Esophagus squamous epithelium (tissue), 4 donors: ENCODE results near the gene CDH11.

Source experiments
- POLR2A ChIP-seq, 4 donors: fragments of 450-650 bp; IDR thresholded peaks; one replicate each; pipeline ENCODE4 v1.6.1; 2017; ENCODE audit warnings: antibody characterized with exemption in 4 of 4, mild to moderate bottlenecking in 4 of 4, moderate library complexity in 3 of 4
- TF ChIP-seq, protein P1 (sequence below), 6 experiments: fragments of 450-650 bp in 4 of 6; fragments of 200-600 bp in 2 of 6; sonication (generic) in 2 of 6; IDR thresholded peaks; one replicate each; pipeline ENCODE4 v1.5.1; 2016 to 2019; ENCODE audit warnings: antibody characterized with exemption in 6 of 6, mild to moderate bottlenecking in 4 of 6, moderate library complexity in 4 of 6

DNA sequence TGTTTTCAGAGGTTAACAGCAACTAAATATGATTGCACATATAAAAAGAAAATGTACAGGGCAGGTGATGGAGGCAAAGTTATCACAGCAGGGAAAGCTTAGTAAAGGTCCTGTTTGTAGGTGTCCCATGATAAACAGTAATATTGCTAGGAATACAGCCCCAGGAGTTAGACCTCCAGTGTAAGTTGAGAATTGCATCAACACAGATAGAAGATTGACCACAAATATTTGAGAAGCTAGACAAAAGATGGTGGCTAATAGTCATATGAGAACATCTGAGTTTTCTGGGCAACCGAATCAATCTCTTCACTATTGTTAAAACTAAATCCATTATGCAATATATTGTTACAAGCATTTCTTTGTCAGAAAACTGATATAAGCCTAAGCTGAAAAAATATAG lies 152.6 kb downstream of the CDH11 start:
- TF ChIP-seq, protein P1, sequence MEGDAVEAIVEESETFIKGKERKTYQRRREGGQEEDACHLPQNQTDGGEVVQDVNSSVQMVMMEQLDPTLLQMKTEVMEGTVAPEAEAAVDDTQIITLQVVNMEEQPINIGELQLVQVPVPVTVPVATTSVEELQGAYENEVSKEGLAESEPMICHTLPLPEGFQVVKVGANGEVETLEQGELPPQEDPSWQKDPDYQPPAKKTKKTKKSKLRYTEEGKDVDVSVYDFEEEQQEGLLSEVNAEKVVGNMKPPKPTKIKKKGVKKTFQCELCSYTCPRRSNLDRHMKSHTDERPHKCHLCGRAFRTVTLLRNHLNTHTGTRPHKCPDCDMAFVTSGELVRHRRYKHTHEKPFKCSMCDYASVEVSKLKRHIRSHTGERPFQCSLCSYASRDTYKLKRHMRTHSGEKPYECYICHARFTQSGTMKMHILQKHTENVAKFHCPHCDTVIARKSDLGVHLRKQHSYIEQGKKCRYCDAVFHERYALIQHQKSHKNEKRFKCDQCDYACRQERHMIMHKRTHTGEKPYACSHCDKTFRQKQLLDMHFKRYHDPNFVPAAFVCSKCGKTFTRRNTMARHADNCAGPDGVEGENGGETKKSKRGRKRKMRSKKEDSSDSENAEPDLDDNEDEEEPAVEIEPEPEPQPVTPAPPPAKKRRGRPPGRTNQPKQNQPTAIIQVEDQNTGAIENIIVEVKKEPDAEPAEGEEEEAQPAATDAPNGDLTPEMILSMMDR (IDR thresholded peaks at IDR 0.05) = no peak
- TF ChIP-seq POLR2A (IDR thresholded peaks at IDR 0.05) = no peak
